M059J (cell line): Measurements from ENCODE around the gene ZNF329. TPM values are rescaled to one million over a fixed set of nuclear protein-coding genes. Genes with fewer than 3 reads are reported as not detected.

ENCODE experiments used
- DNase-seq: peaks from one replicate; pipeline ENCODE4 v3.0.0-alpha.2; 2012; ENCODE audit warnings: low read depth
- total RNA-seq: library from RNA; depleted of rRNA; stranded (reverse); fragments of >200 nt; shearing (Covaris generic); gene quantifications from 2 replicates; pipeline ENCODE4 v1.2.3, GENCODE V29; 2014

Gene ZNF329
- total RNA-seq, 1 experiment from 2014 or later = 14.6 TPM

DNA sequence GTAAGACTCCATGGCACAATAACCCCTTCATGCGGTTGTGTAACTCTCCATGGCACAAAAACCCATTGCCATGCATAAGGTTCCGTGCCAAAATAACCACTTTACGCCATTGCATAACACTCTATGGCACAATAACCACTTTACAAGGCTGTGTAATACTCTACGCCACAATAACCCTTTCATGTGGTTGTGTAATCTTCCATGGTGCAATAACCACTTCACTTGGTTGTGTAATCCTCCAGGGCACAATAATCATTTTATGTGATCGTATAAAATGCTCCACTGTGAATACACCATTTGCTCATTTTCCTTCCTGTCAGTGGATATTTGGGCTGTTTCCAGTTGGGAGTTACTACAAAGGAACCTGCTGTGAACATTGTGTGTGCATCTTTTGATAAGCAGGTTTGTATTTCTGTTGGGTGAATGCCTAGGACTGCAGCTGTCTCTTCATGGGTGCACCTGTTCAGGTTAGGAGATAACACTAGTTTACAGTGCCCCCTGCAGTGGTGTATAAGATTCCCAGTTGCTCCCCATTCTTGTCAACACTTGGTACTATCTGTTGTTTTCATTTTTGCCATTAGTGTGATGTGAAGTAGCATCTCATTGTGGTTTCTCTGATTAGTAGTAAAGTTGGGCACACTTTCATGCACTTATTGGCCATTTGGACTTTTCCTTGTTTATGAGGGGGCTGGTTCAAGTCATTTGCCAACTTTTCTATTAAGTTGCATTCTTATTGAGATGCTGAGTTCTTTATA lies 31.4 kb downstream of the ZNF329 start:
- no peak for DNase-seq

DNA sequence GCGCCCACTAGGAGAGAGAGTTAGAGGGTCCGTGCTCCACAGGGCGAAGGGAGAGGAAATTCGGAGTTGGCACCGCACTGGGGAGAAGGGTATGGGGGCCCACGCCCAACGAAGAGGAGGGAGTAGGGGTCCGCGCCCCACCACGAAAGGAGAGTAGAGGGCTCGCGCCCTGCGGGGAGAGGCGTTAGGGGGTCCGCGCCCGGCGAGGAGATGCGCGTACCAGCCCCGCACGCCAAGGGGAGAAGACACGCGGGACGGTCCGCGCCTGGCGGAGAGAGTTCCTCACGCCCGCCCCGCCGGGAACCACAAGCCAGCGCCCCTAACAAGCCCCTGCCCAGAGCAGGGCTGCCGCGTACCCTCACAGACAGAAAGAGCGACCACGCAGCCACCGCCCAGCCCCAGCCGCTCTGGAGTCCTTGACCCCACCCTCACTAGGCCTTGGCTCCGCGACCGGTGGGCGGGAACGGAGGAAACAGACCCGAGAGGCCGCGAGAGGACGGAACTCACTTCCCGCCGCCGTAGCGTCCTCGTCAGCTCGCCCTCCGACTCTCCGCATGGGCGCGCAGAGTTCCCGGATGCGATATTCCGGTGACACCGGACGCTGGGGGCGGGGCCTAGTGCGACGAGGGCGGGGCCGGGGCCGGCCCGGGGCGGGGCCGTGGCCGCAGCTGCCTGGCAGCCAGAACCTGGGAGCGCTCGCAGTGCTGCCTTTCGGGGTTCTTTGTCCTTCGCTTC lies 32.6 kb downstream of the ZNF329 start:
- no peak for DNase-seq

DNA sequence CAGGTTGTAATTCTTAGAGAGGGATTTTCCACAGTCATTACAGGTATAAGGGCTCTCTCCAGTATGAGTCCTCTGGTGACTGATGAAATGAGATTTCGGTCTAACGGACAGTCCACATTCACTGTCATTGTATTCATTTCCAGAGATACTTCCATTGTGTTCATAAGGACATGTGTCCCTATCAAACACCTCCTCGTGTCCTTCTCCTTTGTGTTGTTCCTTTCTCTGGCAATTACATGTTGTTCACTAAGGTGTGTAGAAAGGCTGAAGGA lies 42.1 kb downstream of the ZNF329 start:
- DNase-seq = no peak

- DNase-seq = no peak
These were observed 42.6 kb downstream of the ZNF329 start for GRCh38 chr19:58107778-58108545.

GRCh38 chr19:58098682-58098998 lies 51.9 kb downstream of the ZNF329 start:
- DNase-seq = no peak

GRCh38 chr19:58097781-58098681 lies 52.6 kb downstream of the ZNF329 start, which contains the start of gene ZSCAN18:
Gene ZSCAN18 (minus strand): TSS chr19:58098231. CDS start chr19:58090267, 7,964 bp downstream.
- DNase-seq = peak; percentile 94

GRCh38 chr19:58097349-58097748 lies 53.2 kb downstream of the ZNF329 start:
- no peak for DNase-seq

DNA sequence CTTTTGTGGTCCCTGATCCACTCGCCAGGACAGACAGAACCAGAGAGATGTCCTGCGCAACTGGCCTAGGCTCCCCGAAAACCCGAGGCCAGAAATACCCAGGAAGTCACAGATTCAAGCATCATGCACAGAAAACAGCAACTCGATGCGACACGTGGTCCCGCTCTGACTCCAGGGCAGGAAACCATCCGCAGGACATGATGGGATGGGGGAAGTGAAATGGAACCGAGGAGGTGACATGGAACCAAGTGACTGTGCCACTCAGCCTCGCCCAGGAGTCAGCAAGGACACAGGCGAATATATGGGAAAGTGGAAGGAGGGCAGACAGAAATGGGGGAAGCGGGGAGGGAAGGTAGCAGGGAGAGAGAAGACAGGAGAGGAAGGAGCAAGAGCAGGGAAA lies 53.7 kb downstream of the ZNF329 start:
- DNase-seq = no peak

GRCh38 chr19:58095328-58095727 lies 55.3 kb downstream of the ZNF329 start:
- DNase-seq = no peak

- no peak for DNase-seq
These were observed 57.5 kb downstream of the ZNF329 start for GRCh38 chr19:58093071-58093470.

DNA sequence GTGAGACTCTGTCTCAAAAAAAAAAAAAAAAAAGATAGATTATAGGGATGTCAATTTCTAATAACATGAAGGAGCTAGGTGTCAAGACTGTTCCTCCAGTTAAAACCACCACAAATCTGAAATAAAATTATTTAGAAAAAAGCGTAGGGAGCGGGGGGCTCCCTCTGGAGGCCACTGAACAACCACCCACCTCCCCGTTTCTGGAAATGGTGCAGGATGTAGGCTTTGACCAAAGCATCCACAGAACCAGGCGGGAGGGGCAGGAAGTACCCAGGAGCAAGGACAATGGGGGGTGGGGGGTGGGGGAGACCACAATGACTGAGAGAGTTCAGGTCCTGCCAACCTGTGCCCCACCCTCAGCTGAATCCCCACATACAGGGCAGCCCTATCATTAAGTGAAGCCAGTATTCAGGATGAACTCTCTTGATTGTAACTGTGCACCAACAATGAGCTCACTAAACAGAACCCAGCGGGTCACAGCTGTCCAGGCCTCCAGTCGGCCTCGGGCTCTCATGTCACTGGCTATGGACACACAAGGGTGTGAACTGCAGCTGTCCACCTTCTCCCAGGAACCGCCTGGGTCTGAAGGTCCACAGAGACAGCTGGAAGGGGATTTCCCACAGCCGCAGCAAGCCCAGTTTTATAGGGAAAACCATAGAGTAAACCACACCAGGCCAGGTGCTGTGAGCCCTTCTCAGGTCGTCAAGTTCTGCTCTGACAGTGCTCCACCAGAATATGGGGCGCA lies 59.2 kb downstream of the ZNF329 start:
- no peak for DNase-seq

DNA sequence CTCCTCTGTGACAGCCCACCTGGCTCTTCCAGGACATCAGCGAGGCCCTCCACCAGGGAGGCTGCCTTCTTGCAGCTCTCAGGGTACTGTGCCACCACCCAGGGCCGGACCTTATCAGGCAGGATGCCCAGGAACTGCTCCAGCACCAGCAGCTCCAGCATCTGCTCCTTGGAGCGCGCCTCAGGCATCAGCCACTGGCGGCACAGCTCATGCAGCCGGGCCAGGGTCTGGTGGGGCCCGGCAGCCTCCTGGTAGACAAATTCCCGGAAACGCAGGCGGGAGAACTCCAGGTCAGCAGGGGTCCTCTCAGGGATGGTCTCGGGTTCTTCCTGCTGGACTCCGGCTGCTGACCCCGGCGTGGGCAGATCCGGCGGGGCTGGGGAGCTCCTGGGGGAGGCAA lies 60.7 kb downstream of the ZNF329 start:
- DNase-seq = no peak

GRCh38 chr19:58088521-58089052 lies 62.0 kb downstream of the ZNF329 start:
- no peak for DNase-seq

- DNase-seq = no peak
These were observed 63.5 kb downstream of the ZNF329 start for GRCh38 chr19:58086825-58087710.

DNA sequence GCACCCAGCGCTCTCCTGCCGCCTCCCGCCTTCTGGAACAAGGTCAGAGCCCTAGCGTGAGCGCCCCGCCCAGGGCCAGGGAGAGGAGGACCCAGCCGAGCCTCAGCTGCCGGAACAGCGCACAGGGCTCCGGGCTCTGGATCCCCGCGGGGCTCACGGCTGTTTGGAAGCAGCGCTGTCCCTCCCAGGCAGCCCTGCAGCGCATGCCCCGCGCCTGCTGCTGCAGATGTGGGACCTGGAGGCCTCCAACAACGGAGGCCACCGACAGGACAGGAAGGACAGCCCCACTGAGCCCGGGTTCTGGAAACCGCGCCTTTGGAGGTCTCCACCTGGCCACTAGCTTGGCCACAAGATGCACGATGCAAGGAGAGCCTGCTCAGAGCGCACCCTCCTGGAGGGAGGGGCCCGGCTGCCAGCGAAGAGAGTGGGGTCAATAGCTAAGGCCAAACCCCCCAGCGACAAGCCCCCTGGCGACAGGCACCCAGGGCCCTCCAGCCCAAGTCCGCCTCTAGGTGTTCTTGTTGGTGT lies 65.2 kb downstream of the ZNF329 start:
- DNase-seq = no peak

DNA sequence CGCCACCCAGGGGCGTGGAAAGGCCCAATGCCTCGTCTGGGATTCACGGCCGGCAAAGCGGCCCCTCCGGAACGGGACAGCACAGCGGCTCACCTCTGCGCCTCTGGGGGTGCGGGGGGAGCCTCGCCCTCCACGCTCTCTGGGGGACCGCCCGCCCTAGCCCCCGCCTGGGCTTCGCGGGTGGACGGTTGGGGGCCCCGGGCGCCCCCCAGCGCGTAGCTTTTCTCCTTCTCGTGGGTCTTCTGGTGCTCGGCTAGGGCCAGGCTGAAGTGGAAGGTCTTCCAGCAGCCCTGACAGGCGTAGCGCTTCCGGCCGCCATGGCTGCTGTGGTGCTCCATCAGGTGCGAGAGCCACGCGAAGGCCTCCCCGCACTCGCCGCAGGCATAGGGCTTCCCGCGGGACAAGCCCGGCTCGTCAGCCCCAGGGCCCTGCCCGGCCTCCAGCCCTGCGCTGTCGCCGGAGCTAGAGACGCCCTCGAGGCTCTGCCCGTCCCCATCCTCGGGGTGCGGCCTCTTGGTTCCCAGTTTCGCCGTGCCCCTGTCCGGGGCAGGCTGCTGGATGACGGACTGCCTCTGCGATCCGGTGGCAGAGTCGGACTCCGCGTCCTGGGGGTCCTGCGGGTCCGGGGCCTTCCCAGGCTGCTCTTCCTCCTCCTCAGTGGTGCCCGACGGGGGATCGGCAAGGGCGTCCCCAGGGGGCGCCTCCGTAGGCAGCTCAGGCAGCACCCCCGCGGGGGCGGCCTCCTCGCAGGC lies 65.8 kb downstream of the ZNF329 start:
- no peak for DNase-seq

GRCh38 chr19:58083021-58083420 lies 67.6 kb downstream of the ZNF329 start:
- no peak for DNase-seq

GRCh38 chr19:58079792-58080191 lies 70.8 kb downstream of the ZNF329 start:
- no peak for DNase-seq
